Hematopoietic multipotent progenitor cell treated with erythropoietin and hydrocortisone succinate and interleukin-3 and kit ligand, for 8 days (in vitro differentiated cells): ENCODE results near the gene PTPN9.
"Not testable (repeated sequence)": the region's sequence is repeated elsewhere in the genome, so short reads cannot be mapped to it uniquely, and the experiment has no call there.

ENCODE experiments used
- DNase-seq: peaks from one replicate; pipeline ENCODE4 v3.0.0-alpha.2; 2015

PTPN9 gene

DNA sequence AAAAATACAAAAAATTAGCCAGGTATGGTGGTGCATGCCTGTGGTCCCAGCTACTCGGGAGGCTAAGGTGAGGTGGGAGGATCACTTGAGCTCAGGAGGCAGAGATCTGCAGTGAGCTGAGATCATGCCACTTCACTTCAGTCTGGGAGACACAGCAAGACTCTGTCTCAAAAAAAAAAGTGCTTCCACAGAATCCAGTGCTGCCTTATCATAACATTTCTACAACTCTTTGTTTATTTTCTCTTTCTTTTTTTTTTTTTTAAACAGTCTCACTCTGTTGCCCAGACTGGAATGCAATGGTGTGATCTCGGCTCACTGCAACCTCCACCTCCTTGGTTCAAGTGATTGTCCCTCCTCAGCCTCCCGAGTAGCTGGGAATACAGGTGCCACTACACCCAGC lies 53.4 kb downstream of the PTPN9 start:
- DNase-seq = not testable (repeated sequence)

- no peak for DNase-seq
Observed at GRCh38 chr15:75523011-75523410, 56.1 kb downstream of the PTPN9 start.

GRCh38 chr15:75517233-75517632 lies 61.9 kb downstream of the PTPN9 start:
- DNase-seq = no peak

- peak; percentile 67 for DNase-seq
Observed at GRCh38 chr15:75508840-75509532, 70.1 kb downstream of the PTPN9 start.

GRCh38 chr15:75502360-75502759 lies 76.8 kb downstream of the PTPN9 start:
- no peak for DNase-seq

DNA sequence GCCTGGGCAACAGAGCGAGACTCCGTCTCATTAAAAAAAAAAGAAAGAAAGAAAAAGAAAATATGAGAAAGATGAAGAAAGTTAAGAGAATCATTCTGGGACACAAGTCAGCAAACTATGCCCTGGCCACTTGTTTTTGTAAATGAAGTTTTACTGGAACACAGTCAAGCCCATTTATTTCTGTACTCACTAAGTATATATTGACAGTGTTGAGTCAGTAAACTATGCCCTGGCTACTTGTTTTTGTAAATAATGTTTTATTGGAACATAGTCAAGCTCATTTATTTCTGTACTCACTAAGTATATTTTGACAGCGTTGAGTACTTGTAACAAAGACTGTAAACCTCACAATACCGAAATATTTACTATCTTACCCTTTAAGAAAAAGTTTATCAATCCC lies 85.4 kb downstream of the PTPN9 start:
- no peak for DNase-seq

- no peak for DNase-seq
Observed at GRCh38 chr15:75483961-75484360, 95.2 kb downstream of the PTPN9 start.

- DNase-seq = not testable (repeated sequence)
Observed at GRCh38 chr15:75483556-75483955, 95.6 kb downstream of the PTPN9 start.

- no peak for DNase-seq
Observed at GRCh38 chr15:75483106-75483505, 96.0 kb downstream of the PTPN9 start.

DNA sequence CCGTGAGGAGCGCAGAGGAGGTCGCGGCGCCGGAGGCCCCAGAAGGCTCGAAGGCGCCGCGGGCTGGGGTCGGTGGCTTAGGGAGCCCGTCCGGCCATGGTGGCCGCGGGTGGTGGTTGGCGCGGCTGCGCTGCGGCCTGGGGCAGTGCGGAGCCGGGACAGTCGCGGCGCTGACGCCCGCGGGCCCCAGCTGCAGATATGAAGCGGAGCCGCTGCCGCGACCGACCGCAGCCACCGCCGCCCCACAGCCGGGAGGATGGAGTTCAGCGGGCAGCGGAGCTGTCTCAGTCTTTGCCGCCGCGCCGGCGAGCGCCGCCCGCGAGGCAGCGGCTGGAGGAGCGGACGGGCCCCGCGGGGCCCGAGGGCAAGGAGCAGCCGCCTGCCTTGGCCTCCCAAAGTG lies 98.7 kb downstream of the PTPN9 start:
- DNase-seq = not testable (repeated sequence)

DNA sequence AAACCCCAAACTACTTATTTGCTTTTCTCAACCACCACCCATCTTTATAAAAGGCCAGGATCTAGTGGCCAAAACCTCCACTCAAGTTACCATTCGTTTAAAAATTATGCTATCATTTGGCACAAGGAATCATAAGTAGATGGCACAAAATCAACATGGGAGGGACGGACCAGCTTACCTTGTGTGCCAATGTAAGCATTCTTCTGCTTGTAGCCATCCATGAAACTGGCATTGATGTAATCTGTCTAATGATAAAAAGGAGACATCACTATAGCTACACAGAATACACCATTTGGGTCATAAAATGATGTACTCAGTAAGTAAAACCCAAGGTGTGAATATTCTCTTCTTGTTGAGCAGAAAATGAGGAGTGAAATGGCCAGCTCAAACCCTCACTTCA lies 99.4 kb downstream of the PTPN9 start:
- DNase-seq = no peak

GRCh38 chr15:75477094-75477493 lies 102.0 kb downstream of the PTPN9 start:
- not testable (repeated sequence) for DNase-seq

DNA sequence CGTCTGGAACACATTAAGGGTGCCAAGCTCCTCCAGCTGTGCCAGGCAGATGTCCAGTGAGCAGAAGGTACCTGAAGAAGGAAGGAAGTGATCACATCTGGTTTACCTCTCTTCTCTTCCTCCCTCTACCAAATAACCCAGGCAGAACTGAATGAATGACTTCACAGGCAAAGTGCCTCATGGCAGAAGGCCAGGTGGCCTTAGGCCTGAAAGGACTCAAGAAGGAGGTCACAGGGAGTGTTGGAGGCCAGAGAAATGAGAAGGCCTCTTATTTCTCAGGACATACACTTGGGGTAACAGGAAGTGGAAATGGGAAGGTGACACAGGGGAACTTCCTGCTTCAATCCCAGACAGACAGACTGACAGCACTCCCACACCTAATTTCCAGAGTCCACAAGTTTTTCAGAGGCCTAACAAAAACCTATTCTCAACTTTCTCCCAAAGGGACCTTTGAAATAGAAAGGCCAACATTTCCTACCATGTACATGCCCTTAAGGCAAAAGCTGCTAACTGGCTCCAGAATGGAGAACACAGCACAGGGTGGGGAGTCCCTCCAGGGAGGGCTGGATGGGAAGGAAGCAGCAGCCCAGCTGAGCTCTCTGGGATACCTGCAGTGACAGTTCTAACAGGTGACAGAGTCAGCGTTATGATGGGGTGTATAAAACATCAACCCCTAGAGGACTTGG lies 110.1 kb downstream of the PTPN9 start:
- no peak for DNase-seq

DNA sequence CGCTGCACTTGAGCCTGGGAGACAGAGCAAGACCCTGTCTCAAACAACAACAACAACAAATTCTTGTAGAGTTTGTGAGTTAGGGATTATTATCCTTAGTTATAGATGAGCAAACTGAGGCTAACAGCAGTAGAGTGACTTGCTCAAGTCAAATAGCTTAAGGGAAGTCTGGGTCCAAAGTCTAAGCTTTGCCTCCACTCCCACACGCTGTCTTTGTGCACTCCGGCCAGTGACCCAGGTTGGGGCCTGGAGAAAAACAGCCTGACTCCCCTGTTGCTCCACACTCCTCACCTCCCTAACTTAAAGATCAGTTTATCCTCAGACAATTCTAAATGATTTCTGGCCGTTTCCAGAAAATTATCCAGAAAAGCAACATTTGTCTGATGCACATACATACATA lies 118.5 kb downstream of the PTPN9 start:
- DNase-seq = no peak

DNA sequence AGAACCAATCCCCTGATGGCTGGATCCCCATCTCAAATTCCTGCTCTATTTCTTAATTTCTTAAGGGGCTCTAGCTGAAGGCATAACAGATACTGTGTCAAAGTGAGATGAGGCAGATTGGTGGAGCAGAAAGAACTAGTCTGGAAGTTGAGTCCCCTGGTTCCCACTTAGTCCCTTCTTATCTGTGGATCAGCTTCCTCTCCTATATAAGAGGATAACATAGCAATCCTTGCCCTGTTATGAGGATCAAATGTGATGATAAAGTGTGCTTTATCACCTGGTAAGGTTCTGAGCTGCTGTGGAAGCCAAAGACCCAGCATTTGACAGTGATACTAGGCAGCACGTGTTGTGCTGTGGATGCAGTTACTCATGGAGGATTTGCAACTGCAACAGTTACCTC lies 119.5 kb downstream of the PTPN9 start:
- no peak for DNase-seq

DNA sequence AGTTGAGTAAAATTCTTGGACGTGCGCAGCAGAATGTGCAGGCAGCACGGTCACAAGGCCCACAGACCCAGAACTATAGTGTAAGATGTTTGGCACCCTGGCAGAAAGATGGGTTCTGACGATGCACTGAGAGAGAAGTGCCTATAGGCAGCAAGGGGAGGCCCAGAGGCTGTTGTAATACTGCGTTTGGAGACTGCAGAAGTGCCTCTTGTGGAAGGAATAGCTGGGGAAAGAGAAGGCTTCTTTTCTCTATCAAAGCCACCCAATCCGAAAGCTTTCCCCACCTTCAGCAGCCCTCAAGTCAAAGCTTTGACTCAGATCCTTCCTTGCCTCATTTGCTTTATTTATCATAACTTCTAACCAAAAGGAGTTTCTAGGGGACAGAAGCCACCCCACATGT lies 122.4 kb downstream of the PTPN9 start:
- no peak for DNase-seq

GRCh38 chr15:75455982-75456531 lies 123.1 kb downstream of the PTPN9 start:
- DNase-seq = peak; percentile 60

- peak; percentile 87 for DNase-seq
Observed at GRCh38 chr15:75455424-75455981, 123.6 kb downstream of the PTPN9 start.

DNA sequence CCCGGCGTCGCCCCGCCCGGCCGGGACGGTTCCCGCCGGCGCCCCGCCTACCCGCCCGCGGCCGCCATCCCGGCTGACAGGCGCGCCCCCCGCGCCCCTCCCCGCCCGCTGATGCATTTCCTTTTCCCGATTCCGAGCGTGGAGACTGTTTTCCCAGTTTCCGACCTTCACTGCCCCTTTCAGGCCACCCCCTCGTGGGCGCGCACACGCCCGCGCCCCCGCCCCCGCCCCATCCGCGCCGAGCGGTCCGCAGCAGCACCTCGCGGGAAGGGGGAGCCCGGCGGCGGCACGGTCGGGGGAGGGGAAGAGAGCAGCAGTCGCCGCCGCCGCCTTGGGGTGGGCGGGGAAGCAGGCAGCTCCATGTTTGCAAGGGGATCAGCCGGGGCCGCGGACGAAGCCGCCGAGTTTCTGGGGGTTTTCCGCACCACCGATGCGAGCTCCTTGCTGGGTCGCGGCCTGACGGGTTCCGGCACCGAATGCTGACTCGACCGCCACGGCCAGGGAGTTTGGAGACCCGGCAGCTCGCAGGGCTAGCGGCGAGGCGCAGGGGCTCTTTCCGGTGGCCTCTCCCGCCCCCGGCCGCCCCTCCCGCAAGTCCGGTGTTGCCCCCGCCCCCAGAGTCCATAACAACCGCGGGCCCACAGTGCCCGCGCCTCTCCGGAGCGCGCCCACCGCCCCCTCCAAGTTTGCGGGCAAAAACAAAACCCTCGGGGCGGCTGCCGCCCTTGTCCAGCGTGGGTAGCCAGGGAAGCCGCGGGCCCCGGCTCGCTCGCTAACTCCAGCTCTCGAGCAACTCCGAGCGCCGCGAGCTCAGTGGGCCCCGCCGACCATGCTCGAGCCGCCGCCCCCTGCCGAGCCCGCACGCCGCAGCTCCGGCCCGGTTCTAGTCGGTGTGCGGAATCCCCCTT lies 124.4 kb downstream of the PTPN9 start:
- DNase-seq = peak; percentile 67

GRCh38 chr15:75453703-75454470 lies 125.2 kb downstream of the PTPN9 start:
- DNase-seq = peak; percentile 100

DNA sequence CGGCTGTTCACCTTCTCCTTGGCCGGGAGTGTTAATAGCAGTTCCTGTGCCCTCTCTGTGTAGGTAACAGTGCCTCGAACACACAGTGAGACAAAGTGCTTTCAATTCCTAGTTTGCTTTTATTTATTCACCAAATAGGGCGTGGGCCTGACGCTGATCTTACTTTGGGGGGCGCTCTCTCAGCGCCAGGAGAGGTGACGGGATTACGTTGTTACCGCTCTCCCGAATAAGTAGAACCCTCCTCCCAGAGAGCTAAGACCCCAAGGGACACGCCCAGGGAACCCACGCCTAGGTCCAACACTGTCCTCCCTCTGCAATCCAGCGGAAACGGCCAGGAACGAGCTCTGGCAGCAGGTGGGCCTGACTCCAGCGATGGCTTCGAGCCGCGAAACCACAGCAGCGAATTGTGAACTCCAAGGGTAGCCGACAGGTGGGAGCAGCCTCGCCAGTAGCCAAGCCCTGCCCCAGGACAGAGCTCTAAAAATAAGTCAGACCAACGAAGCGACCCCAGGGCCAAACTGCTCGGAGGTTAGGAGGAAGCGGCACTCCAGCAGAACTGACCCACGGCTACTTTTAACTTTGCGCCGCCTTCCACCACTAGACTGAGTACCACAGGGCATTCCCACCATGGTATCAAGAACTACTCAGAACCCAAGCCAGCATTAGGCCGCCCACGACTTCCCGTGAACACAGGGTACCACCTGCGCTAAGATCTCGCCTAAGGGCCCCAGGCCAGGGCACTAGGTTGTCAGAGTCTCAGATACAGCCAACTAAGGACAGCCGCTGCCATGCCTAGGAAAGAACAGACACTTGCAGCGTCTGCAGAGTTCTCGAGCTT lies 126.0 kb downstream of the PTPN9 start:
- peak; percentile 78 for DNase-seq
